Dendritic cell treated with granulocyte-macrophage colony-stimulating factor and Interleukin-4, amounts not matched to agents 40 ng/mL and 50 ng/mL, for 4 days (primary cell): ENCODE measurements around the gene RALBP1.
"Not testable (repeated sequence)": the region's sequence is repeated elsewhere in the genome, so short reads cannot be mapped to it uniquely, and the experiment has no call there.

Experiments
- H3K27ac Mint-ChIP-seq: one replicate; pipeline ENCODE4 v1.8.0; 2022; ENCODE audit warnings: mild to moderate bottlenecking, mixed read lengths
- H3K27me3 Mint-ChIP-seq: one replicate; pipeline ENCODE4 v1.8.0; 2022; ENCODE audit warnings: mild to moderate bottlenecking, mixed read lengths
- H3K36me3 Mint-ChIP-seq: one replicate; pipeline ENCODE4 v1.8.0; 2022; ENCODE audit warnings: low read depth, mixed read lengths
- H3K4me1 Mint-ChIP-seq: one replicate; pipeline ENCODE4 v1.8.0; 2022; ENCODE audit warnings: low read depth, mixed read lengths
- H3K4me3 Mint-ChIP-seq: one replicate; pipeline ENCODE4 v1.8.0; 2022; ENCODE audit warnings: mild to moderate bottlenecking, moderate library complexity, mixed read lengths
- H3K9me3 Mint-ChIP-seq: one replicate; pipeline ENCODE4 v1.8.0; 2022; ENCODE audit warnings: mixed read lengths
- intact Hi-C: fragments of 100-400 bp; cut with micrococcal nuclease; formaldehyde crosslinking; loops from one replicate; pipeline ENCODE4 v1.15.0; 2022

RALBP1 gene

DNA sequence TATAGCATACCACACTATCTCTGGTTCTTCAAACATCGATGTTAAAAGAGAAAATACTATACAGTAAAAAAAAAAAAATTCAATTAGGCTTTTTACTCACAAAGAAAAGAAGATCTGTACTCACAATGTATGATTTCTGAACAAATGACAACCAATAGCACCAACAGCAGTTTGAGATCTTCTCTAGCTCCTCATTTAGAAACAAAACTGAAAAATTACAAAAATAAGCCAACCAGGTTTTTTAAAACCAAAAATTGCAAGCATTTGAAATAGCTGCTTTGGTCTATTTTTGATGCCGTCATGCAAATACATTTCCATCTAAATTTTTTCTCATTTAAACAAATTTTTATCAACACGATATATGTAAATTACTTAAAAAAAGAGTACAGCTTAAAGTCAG lies 34.3 kb upstream of the RALBP1 start:
- Mint-ChIP-seq H3K27me3 (no peaks in the 10 kb centered on the region), H3K4me1 (no peaks in the 10 kb centered on the region), H3K36me3 (no peaks in the 10 kb centered on the region), H3K27ac (no peak overlapping the region), H3K4me3 (no peak overlapping the region), H3K9me3 (no peaks in the 10 kb centered on the region)
- intact Hi-C loops = no loop called here

DNA sequence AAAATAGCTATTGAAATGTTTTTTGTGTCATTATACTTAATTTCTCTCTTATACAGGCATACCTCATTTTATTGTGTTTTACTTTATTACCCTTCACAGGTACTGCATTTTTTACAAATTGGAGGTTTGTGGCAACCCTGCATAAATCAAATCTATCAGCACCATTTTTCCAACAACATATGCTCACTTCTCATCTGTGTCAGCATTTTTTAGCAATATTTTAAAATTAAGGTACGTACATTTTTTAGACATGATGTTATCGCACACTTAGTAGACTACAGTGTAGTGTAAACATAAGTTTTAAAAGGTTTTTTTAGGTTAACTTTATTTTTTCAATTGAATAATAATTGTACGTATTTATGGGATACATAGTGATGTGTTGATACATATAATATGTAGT lies 30.8 kb upstream of the RALBP1 start:
- no peak overlapping the region for H3K4me3 Mint-ChIP-seq
- no peaks in the 10 kb centered on the region for H3K36me3 Mint-ChIP-seq
- H3K9me3 Mint-ChIP-seq = peaks cover 24% of the 10 kb centered on the region
- H3K27me3 Mint-ChIP-seq = peaks cover 1% of the 10 kb centered on the region
- H3K27ac Mint-ChIP-seq = no peak overlapping the region
- H3K4me1 Mint-ChIP-seq = no peaks in the 10 kb centered on the region
- intact Hi-C loops = no loop called here

DNA sequence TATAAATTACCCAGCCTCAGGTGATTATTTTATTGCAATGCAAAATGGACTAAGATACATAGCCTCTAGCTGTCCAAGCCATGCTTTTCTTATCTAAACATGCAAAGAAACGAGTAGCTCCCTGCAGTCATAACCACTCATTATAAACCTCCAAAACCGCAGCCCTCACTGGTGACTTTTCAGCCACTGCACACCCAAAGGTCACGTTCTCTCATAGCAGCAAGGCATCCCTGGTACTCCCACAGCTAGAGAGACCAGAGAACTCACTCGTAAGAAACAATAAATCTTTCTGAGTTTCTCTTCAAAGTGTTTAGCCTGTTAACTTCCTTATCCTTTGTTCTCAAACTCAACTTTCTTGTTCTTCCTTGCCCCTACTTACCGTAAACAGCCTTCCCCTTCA lies 28.5 kb upstream of the RALBP1 start:
- peaks cover 24% of the 10 kb centered on the region for H3K9me3 Mint-ChIP-seq
- H3K4me1 Mint-ChIP-seq = no peaks in the 10 kb centered on the region
- peaks cover 1% of the 10 kb centered on the region for H3K27me3 Mint-ChIP-seq
- H3K4me3 Mint-ChIP-seq = no peak overlapping the region
- H3K27ac Mint-ChIP-seq = no peak overlapping the region
- intact Hi-C loops = no loop called here
- H3K36me3 Mint-ChIP-seq = no peaks in the 10 kb centered on the region

DNA sequence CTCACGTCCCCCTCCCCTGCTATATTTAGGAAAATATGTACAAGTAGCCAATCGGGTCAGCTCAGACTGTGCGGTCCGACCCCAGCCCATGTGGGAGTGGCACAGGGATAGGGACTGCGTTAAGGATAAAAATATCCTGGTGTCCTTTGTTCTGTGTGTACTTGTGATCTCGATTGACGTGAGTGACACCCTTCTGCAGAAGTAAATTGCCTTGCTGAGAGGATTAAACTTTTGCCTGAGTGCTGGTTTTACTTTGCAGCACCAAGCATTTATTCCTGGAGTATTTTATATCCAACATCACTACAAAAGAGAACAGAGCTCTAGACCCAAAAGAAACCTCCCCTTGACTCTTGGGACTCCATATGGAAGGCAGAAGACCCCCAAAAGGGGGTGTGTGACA lies 28.0 kb upstream of the RALBP1 start:
- Mint-ChIP-seq H3K4me3 (no peak overlapping the region), H3K27me3 (peaks cover 1% of the 10 kb centered on the region), H3K27ac (no peak overlapping the region), H3K4me1 (no peaks in the 10 kb centered on the region), H3K9me3 (peaks cover 24% of the 10 kb centered on the region), H3K36me3 (no peaks in the 10 kb centered on the region)
- intact Hi-C loops = no loop called here

DNA sequence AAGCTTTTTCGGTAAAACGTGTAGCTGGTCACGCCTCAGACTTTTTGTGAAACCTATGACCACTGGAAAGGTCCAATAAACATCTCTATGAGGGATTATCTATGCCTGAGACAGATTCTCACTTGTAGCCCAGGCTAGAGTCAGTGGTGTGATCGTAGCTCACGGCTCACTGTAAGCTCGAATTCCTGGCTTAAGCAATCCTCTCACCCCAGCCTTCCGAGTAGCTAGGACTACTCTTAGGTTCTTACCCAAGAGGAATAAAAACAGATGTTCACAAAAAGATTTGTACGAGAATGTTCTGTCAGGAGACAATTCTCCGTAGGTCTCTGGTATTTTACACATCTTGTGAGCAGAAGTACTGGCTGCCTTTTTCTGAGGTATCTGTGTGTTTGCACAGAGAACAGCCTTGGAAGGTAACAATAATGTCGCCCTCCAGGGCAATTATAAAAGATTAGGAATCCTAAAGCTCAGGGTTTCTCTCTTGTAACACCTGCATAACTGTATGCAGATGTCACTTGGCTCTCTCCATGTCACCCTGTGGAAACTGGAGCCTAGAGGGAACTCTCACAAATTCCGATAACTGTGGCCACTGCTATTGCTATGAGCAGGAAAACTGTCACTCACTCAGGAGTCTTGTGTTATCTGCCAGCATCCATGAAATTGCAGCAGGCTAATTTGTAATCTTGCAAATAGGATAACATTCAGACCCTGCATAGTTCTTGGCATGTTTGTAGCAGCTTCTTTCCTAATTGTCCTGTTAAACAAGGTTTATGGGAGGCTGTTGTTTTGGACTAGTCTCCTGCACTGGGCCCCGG lies 25.5 kb upstream of the RALBP1 start:
- Mint-ChIP-seq H3K4me1 (no peaks in the 10 kb centered on the region), H3K27ac (no peak overlapping the region), H3K27me3 (peaks cover 1% of the 10 kb centered on the region), H3K36me3 (no peaks in the 10 kb centered on the region), H3K4me3 (no peak overlapping the region), H3K9me3 (peaks cover 24% of the 10 kb centered on the region)
- intact Hi-C loops = no loop called here

- intact Hi-C loops, H3K27ac Mint-ChIP-seq, H3K4me1 Mint-ChIP-seq, H3K36me3 Mint-ChIP-seq, H3K27me3 Mint-ChIP-seq, H3K4me3 Mint-ChIP-seq: not testable (repeated sequence)
- peaks cover 32% of the 10 kb centered on the region for H3K9me3 Mint-ChIP-seq
These were observed 24.4 kb upstream of the RALBP1 start for GRCh38 chr18:9450920-9451319.

GRCh38 chr18:9453283-9453682 lies 22.0 kb upstream of the RALBP1 start:
- Mint-ChIP-seq H3K4me1 (no peaks in the 10 kb centered on the region), H3K4me3 (no peak overlapping the region), H3K36me3 (no peaks in the 10 kb centered on the region), H3K9me3 (peaks cover 34% of the 10 kb centered on the region), H3K27ac (no peak overlapping the region), H3K27me3 (no peaks in the 10 kb centered on the region)
- intact Hi-C loops = no loop called here

GRCh38 chr18:9454061-9454703 lies 21.1 kb upstream of the RALBP1 start:
- H3K27ac Mint-ChIP-seq = no peak overlapping the region
- intact Hi-C loops = no loop called here
- peaks cover 39% of the 10 kb centered on the region for H3K9me3 Mint-ChIP-seq
- no peaks in the 10 kb centered on the region for H3K27me3 Mint-ChIP-seq
- no peak overlapping the region for H3K4me3 Mint-ChIP-seq
- H3K4me1 Mint-ChIP-seq = no peaks in the 10 kb centered on the region
- no peaks in the 10 kb centered on the region for H3K36me3 Mint-ChIP-seq

GRCh38 chr18:9455718-9456511 lies 19.4 kb upstream of the RALBP1 start:
- Mint-ChIP-seq H3K4me3 (no peak overlapping the region), H3K9me3 (peaks cover 39% of the 10 kb centered on the region), H3K4me1 (no peaks in the 10 kb centered on the region), H3K36me3 (no peaks in the 10 kb centered on the region), H3K27ac (no peak overlapping the region), H3K27me3 (no peaks in the 10 kb centered on the region)
- intact Hi-C loops = no loop called here

GRCh38 chr18:9466127-9466526 lies 9.2 kb upstream of the RALBP1 start:
- intact Hi-C loops = no loop called here
- Mint-ChIP-seq H3K27ac (no peak overlapping the region), H3K4me3 (no peak overlapping the region), H3K4me1 (peaks cover 6% of the 10 kb centered on the region), H3K36me3 (peaks cover 8% of the 10 kb centered on the region), H3K9me3 (peaks cover 39% of the 10 kb centered on the region), H3K27me3 (no peaks in the 10 kb centered on the region)

- Mint-ChIP-seq H3K9me3 (peaks cover 39% of the 10 kb centered on the region), H3K36me3 (peaks cover 8% of the 10 kb centered on the region), H3K4me3 (no peak overlapping the region), H3K27ac (no peak overlapping the region), H3K4me1 (peaks cover 6% of the 10 kb centered on the region), H3K27me3 (no peaks in the 10 kb centered on the region)
- intact Hi-C loops = no loop called here
These were observed 8.5 kb upstream of the RALBP1 start for GRCh38 chr18:9466846-9467245.

- Mint-ChIP-seq H3K4me1 (peaks cover 8% of the 10 kb centered on the region), H3K27me3 (no peaks in the 10 kb centered on the region), H3K9me3 (peaks cover 39% of the 10 kb centered on the region), H3K27ac (no peak overlapping the region), H3K36me3 (peaks cover 8% of the 10 kb centered on the region), H3K4me3 (no peak overlapping the region)
- intact Hi-C loops = no loop called here
These were observed 6.3 kb upstream of the RALBP1 start for GRCh38 chr18:9468998-9469397.

DNA sequence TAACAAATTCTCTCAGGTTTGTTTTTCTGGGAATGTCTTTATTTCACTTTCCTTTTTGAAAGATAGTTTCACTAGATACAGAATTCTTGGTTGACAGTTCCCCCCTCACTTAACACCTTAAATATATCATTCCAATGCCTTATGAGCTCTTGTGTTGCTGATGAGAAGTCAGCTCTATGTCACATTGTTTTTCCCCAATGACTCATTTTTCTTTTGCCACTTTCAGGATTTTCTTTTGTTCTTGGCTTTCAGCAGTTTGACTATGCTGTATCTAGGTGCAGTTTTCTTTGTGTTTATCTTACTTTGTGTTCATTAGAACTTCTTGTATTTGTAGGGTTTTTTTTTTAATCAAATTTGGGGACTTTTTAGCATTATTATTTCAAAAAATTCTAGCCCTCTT lies 5.6 kb upstream of the RALBP1 start:
- Mint-ChIP-seq H3K4me1 (peaks cover 11% of the 10 kb centered on the region), H3K4me3 (no peak overlapping the region), H3K36me3 (peaks cover 10% of the 10 kb centered on the region), H3K9me3 (peaks cover 37% of the 10 kb centered on the region), H3K27ac (no peak overlapping the region), H3K27me3 (no peaks in the 10 kb centered on the region)
- intact Hi-C loops = no loop called here
